ENCODE measurements around the gene BCAS3.
"Not testable (repeated sequence)": the region's sequence is repeated elsewhere in the genome, so short reads cannot be mapped to it uniquely, and the experiment has no call there.

Gene BCAS3

GRCh38 chr17:60845012-60845411 lies 167.4 kb downstream of the BCAS3 start:
- no peaks in the 10 kb centered on the region for H3K4me1 ChIP-seq (ENCODE audit: insufficient read depth, low read length)
- no peaks in the 10 kb centered on the region for H3K27me3 ChIP-seq (ENCODE audit: control insufficient read depth in 1 of 2, insufficient read depth in 2 of 2, low read length in 2 of 2)
- H3K9me3 ChIP-seq (ENCODE audit: low read length) = no peaks in the 10 kb centered on the region
- no peak overlapping the region for H3K9ac ChIP-seq (ENCODE audit: low read length)
- no peaks in the 10 kb centered on the region for H3K36me3 ChIP-seq (ENCODE audit: insufficient read depth, low read length)
- H3K27ac ChIP-seq (ENCODE audit: low read depth, low read length) = no peak overlapping the region
- H3K4me3 ChIP-seq (ENCODE audit: low read depth in 1 of 2, low read length in 2 of 2) = no peak overlapping the region

GRCh38 chr17:60846175-60846574 lies 168.5 kb downstream of the BCAS3 start:
- no peaks in the 10 kb centered on the region for H3K36me3 ChIP-seq (ENCODE audit: insufficient read depth, low read length)
- no peak overlapping the region for H3K27ac ChIP-seq (ENCODE audit: low read depth, low read length)

GRCh38 chr17:60851181-60851580 lies 173.5 kb downstream of the BCAS3 start:
- Histone ChIP-seq H3K36me3 (ENCODE audit: insufficient read depth, low read length) (no peaks in the 10 kb centered on the region), H3K9me3 (ENCODE audit: low read length) (no peaks in the 10 kb centered on the region), H3K4me1 (ENCODE audit: insufficient read depth, low read length) (no peaks in the 10 kb centered on the region), H3K4me3 (ENCODE audit: low read depth in 1 of 2, low read length in 2 of 2) (no peak overlapping the region), H3K9ac (ENCODE audit: low read length) (no peak overlapping the region), H3K27me3 (ENCODE audit: control insufficient read depth in 1 of 2, insufficient read depth in 2 of 2, low read length in 2 of 2) (no peaks in the 10 kb centered on the region), H3K27ac (ENCODE audit: low read depth, low read length) (no peak overlapping the region)

More at GRCh38 chr17:60846175-60846574, 168.5 kb downstream of the BCAS3 start:
- H3K27me3 ChIP-seq (ENCODE audit: control insufficient read depth in 1 of 2, insufficient read depth in 2 of 2, low read length in 2 of 2) = no peaks in the 10 kb centered on the region
- no peaks in the 10 kb centered on the region for H3K9me3 ChIP-seq (ENCODE audit: low read length)
- H3K4me1 ChIP-seq (ENCODE audit: insufficient read depth, low read length) = no peaks in the 10 kb centered on the region
- no peak overlapping the region for H3K4me3 ChIP-seq (ENCODE audit: low read depth in 1 of 2, low read length in 2 of 2)
- H3K9ac ChIP-seq (ENCODE audit: low read length) = no peak overlapping the region

- Histone ChIP-seq H3K4me3 (ENCODE audit: low read depth in 1 of 2, low read length in 2 of 2) (no peak overlapping the region), H3K27me3 (ENCODE audit: control insufficient read depth in 1 of 2, insufficient read depth in 2 of 2, low read length in 2 of 2) (no peaks in the 10 kb centered on the region), H3K9ac (ENCODE audit: low read length) (no peak overlapping the region), H3K36me3 (ENCODE audit: insufficient read depth, low read length) (no peaks in the 10 kb centered on the region), H3K27ac (ENCODE audit: low read depth, low read length) (no peak overlapping the region), H3K9me3 (ENCODE audit: low read length) (no peaks in the 10 kb centered on the region), H3K4me1 (ENCODE audit: insufficient read depth, low read length) (no peaks in the 10 kb centered on the region)
These were observed 180.0 kb downstream of the BCAS3 start for GRCh38 chr17:60857556-60858080.

GRCh38 chr17:60862482-60862881 lies 184.8 kb downstream of the BCAS3 start:
- H3K4me3 ChIP-seq (ENCODE audit: low read depth in 1 of 2, low read length in 2 of 2) = no peak overlapping the region
- H3K4me1 ChIP-seq (ENCODE audit: insufficient read depth, low read length) = no peaks in the 10 kb centered on the region
- no peaks in the 10 kb centered on the region for H3K27me3 ChIP-seq (ENCODE audit: control insufficient read depth in 1 of 2, insufficient read depth in 2 of 2, low read length in 2 of 2)
- no peak overlapping the region for H3K9ac ChIP-seq (ENCODE audit: low read length)
- no peaks in the 10 kb centered on the region for H3K9me3 ChIP-seq (ENCODE audit: low read length)
- no peak overlapping the region for H3K27ac ChIP-seq (ENCODE audit: low read depth, low read length)
- no peaks in the 10 kb centered on the region for H3K36me3 ChIP-seq (ENCODE audit: insufficient read depth, low read length)

- no peaks in the 10 kb centered on the region for H3K4me1 ChIP-seq (ENCODE audit: insufficient read depth, low read length)
- H3K27me3 ChIP-seq (ENCODE audit: control insufficient read depth in 1 of 2, insufficient read depth in 2 of 2, low read length in 2 of 2) = no peaks in the 10 kb centered on the region
- H3K4me3 ChIP-seq (ENCODE audit: low read depth in 1 of 2, low read length in 2 of 2) = no peak overlapping the region
- H3K36me3 ChIP-seq (ENCODE audit: insufficient read depth, low read length) = no peaks in the 10 kb centered on the region
- no peaks in the 10 kb centered on the region for H3K9me3 ChIP-seq (ENCODE audit: low read length)
- no peak overlapping the region for H3K9ac ChIP-seq (ENCODE audit: low read length)
- no peak overlapping the region for H3K27ac ChIP-seq (ENCODE audit: low read depth, low read length)
These were observed 186.4 kb downstream of the BCAS3 start for GRCh38 chr17:60863892-60864707.

GRCh38 chr17:60864708-60865005 lies 187.0 kb downstream of the BCAS3 start:
- H3K27me3 ChIP-seq (ENCODE audit: control insufficient read depth in 1 of 2, insufficient read depth in 2 of 2, low read length in 2 of 2) = no peaks in the 10 kb centered on the region
- H3K27ac ChIP-seq (ENCODE audit: low read depth, low read length) = no peak overlapping the region
- H3K9ac ChIP-seq (ENCODE audit: low read length) = no peak overlapping the region
- H3K9me3 ChIP-seq (ENCODE audit: low read length) = no peaks in the 10 kb centered on the region
- H3K4me3 ChIP-seq (ENCODE audit: low read depth in 1 of 2, low read length in 2 of 2) = no peak overlapping the region
- H3K36me3 ChIP-seq (ENCODE audit: insufficient read depth, low read length) = no peaks in the 10 kb centered on the region
- no peaks in the 10 kb centered on the region for H3K4me1 ChIP-seq (ENCODE audit: insufficient read depth, low read length)

- Histone ChIP-seq H3K9ac (ENCODE audit: low read length) (no peak overlapping the region), H3K4me3 (ENCODE audit: low read depth in 1 of 2, low read length in 2 of 2) (no peak overlapping the region), H3K36me3 (ENCODE audit: insufficient read depth, low read length) (no peaks in the 10 kb centered on the region), H3K9me3 (ENCODE audit: low read length) (no peaks in the 10 kb centered on the region), H3K27ac (ENCODE audit: low read depth, low read length) (no peak overlapping the region), H3K27me3 (ENCODE audit: control insufficient read depth in 1 of 2, insufficient read depth in 2 of 2, low read length in 2 of 2) (no peaks in the 10 kb centered on the region), H3K4me1 (ENCODE audit: insufficient read depth, low read length) (no peaks in the 10 kb centered on the region)
These were observed 197.1 kb downstream of the BCAS3 start for GRCh38 chr17:60874772-60875171.

GRCh38 chr17:60886731-60887613 lies 209.3 kb downstream of the BCAS3 start:
- H3K9ac ChIP-seq (ENCODE audit: low read length); H3K36me3 ChIP-seq (ENCODE audit: insufficient read depth, low read length); H3K4me1 ChIP-seq (ENCODE audit: insufficient read depth, low read length); H3K9me3 ChIP-seq (ENCODE audit: low read length); H3K4me3 ChIP-seq (ENCODE audit: low read depth in 1 of 2, low read length in 2 of 2); H3K27ac ChIP-seq (ENCODE audit: low read depth, low read length); H3K27me3 ChIP-seq (ENCODE audit: control insufficient read depth in 1 of 2, insufficient read depth in 2 of 2, low read length in 2 of 2): not testable (repeated sequence)

GRCh38 chr17:60887614-60888028 lies 210.0 kb downstream of the BCAS3 start:
- H3K4me1 ChIP-seq (ENCODE audit: insufficient read depth, low read length) = no peaks in the 10 kb centered on the region
- H3K9ac ChIP-seq (ENCODE audit: low read length) = no peak overlapping the region
- H3K4me3 ChIP-seq (ENCODE audit: low read depth in 1 of 2, low read length in 2 of 2) = no peak overlapping the region
- H3K27ac ChIP-seq (ENCODE audit: low read depth, low read length) = no peak overlapping the region
- H3K36me3 ChIP-seq (ENCODE audit: insufficient read depth, low read length) = no peaks in the 10 kb centered on the region
- no peaks in the 10 kb centered on the region for H3K9me3 ChIP-seq (ENCODE audit: low read length)
- no peaks in the 10 kb centered on the region for H3K27me3 ChIP-seq (ENCODE audit: control insufficient read depth in 1 of 2, insufficient read depth in 2 of 2, low read length in 2 of 2)

- Histone ChIP-seq H3K9me3 (ENCODE audit: low read length) (no peaks in the 10 kb centered on the region), H3K36me3 (ENCODE audit: insufficient read depth, low read length) (no peaks in the 10 kb centered on the region), H3K9ac (ENCODE audit: low read length) (no peak overlapping the region), H3K4me1 (ENCODE audit: insufficient read depth, low read length) (no peaks in the 10 kb centered on the region), H3K27ac (ENCODE audit: low read depth, low read length) (no peak overlapping the region), H3K27me3 (ENCODE audit: control insufficient read depth in 1 of 2, insufficient read depth in 2 of 2, low read length in 2 of 2) (no peaks in the 10 kb centered on the region), H3K4me3 (ENCODE audit: low read depth in 1 of 2, low read length in 2 of 2) (no peak overlapping the region)
These were observed 211.4 kb downstream of the BCAS3 start for GRCh38 chr17:60888812-60889709.
